Measurements from ENCODE around the gene ZFP1. TPM values are rescaled to one million over a fixed set of nuclear protein-coding genes. Genes with fewer than 3 reads are reported as not detected.

ZFP1 gene
- total and polyA plus RNA-seq, 9 of the 15 experiments (the other 6 are each of a cell fraction or from before 2014, with no cell fraction given): 2.6 to 14.7 (median 11.6) TPM

GRCh38 chr16:75110637-75111513, 37.4 kb upstream of the ZFP1 start (continued):
- TF ChIP-seq UBTF (IDR thresholded peaks at IDR 0.05; ENCODE audit: borderline replicate concordance in 1 of 2, low read depth in 2 of 2, low read length in 2 of 2): 0 out of 4 replicates have a peak, but pooled peaks of 1 of the 2 experiments have one; percentile 10
- TF ChIP-seq ZKSCAN3 (CRISPR knock-in tag; IDR thresholded peaks at IDR 0.05): no peak
- 0 out of 2 replicates have a peak, but pooled peaks have one; percentile 24 for TF ChIP-seq NR2C2 (CRISPR knock-in tag; IDR thresholded peaks at IDR 0.05)
- no peak for TF ChIP-seq NR2C2 (tag; IDR thresholded peaks at IDR 0.05)
- TF ChIP-seq THRAP3 (IDR thresholded peaks at IDR 0.05; ENCODE audit: borderline replicate concordance): 0 out of 2 replicates have a peak, but pooled peaks have one; percentile 33
- TF ChIP-seq TFE3 (CRISPR knock-in tag; IDR thresholded peaks at IDR 0.05): peak; percentile 12; the same call in 1 of the 2 replicates
- TF ChIP-seq ARID2 (IDR thresholded peaks at IDR 0.05): peak; percentile 91
- no peak for TF ChIP-seq TBP (optimal IDR thresholded peaks at IDR 0.05; ENCODE audit: low read depth, low read length)
- peak; percentile 94 for TF ChIP-seq HDAC2 (IDR thresholded peaks at IDR 0.05)
- TF ChIP-seq ZNF224 (CRISPR knock-in tag; IDR thresholded peaks at IDR 0.05): no peak
- peak; percentile 55 for TF ChIP-seq NRF1 (conservative IDR thresholded peaks at IDR 0.05 in 1 of 2, IDR thresholded peaks at IDR 0.05 in 1 of 2)
- no peak for TF ChIP-seq SLC30A9 (CRISPR knock-in tag; IDR thresholded peaks at IDR 0.05)
- peak; percentile 65 for TF ChIP-seq VEZF1 (CRISPR knock-in tag; IDR thresholded peaks at IDR 0.05)
- TF ChIP-seq ZNF165 (CRISPR knock-in tag; IDR thresholded peaks at IDR 0.05; ENCODE audit: borderline replicate concordance): no peak
- TF ChIP-seq ILF3 (IDR thresholded peaks at IDR 0.05; ENCODE audit: borderline replicate concordance): no peak
- TF ChIP-seq L3MBTL2 (IDR thresholded peaks at IDR 0.05): peak; percentile 95
- TF ChIP-seq TSC22D4 (tag; IDR thresholded peaks at IDR 0.05): no peak
- no peak; the same call in 1 of the 2 replicates for TF ChIP-seq GABPB1 (CRISPR knock-in tag; IDR thresholded peaks at IDR 0.05)
- TF ChIP-seq ZBTB1 (CRISPR knock-in tag; IDR thresholded peaks at IDR 0.05; ENCODE audit: borderline replicate concordance, low read depth): no peak
- no peak for TF ChIP-seq ARID1B (IDR thresholded peaks at IDR 0.05)
- peak; percentile 94 for TF ChIP-seq MYC (IDR thresholded peaks at IDR 0.05; ENCODE audit: low read depth, low read length)
- TF ChIP-seq MYC (CRISPR knock-in tag; IDR thresholded peaks at IDR 0.05; ENCODE audit: borderline replicate concordance, low read depth): no peak; the same call in 1 of the 2 replicates
- TF ChIP-seq KLF16 (IDR thresholded peaks at IDR 0.05): peak; percentile 49
- peak; percentile 31 for TF ChIP-seq CREM (IDR thresholded peaks at IDR 0.05; ENCODE audit: low read depth)

Measured in K562 (cell line).